ENCODE measurements around the gene DAB2.

DAB2 gene

DNA sequence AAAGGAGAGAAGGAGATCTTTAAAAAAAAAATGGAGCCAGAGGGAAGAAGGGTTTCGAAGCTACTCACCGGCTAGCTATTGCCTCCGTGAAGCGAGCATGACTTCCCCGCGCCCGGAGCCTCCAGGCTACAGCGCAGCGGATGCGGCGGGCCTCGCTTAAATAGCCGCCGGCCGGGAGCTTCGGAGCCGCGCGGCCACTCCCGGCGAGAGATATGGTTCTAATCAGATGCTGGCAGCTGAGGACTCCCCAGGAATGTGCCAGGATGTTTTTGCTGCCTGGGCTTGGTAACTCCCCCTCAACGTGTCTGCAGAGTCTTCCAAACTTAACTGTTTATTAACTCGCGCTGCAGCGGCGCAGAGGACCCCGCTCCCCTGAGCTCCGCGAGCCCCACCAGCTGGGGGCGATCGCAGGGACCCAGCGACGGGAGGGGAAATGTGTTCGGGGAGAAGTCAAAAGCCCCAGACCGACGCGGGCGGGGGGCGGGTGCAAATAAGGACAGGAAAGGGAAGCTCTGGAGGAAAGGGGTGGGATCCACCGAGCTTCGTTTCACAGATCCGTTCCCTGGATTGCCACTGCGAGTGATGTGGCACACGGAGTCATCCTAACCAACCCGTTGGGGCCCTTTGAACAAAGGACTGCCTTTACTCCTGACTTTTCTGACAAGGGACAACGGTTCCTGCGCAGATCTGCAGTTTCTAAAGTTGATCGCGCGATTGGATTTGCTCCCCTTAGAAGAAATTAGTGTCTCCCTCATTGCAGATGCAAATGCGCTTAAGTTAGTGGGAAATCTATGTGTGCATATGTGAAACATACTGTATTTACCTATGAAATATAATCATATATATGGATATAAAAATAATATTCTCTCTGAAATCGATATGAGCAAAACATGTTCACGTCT is at the start of gene DAB2:
TSS of gene DAB2 (minus strand) at position 245 of the 902 bp plus-strand sequence. CDS start 30,660 bp downstream, outside the sequence.
- DNase-seq = no peak

GRCh38 chr5:39473156-39473775 is 48.5 kb upstream of the DAB2 start:
- DNase-seq = no peak

GRCh38 chr5:39471836-39472508 is 47.2 kb upstream of the DAB2 start:
- no peak for DNase-seq

DNA sequence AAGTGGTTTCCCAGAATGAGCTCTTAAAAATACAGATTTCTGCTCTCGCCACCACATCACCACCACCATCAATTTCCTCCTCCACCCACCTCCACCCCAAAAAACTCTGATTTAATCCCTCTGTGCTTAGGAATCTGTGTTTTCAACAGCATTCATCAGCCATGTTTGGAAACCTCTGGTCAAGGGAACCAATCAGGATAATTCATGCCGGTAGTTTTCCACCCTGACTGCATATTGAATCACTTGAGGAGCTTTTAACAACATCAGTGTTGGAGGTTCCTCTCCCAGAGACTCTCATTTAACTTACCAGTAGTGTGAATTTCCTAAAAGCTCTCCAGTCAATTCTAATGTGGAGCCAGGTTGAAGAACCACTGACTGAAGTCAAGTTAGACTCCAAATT is 46.0 kb upstream of the DAB2 start:
- no peak for DNase-seq

DNA sequence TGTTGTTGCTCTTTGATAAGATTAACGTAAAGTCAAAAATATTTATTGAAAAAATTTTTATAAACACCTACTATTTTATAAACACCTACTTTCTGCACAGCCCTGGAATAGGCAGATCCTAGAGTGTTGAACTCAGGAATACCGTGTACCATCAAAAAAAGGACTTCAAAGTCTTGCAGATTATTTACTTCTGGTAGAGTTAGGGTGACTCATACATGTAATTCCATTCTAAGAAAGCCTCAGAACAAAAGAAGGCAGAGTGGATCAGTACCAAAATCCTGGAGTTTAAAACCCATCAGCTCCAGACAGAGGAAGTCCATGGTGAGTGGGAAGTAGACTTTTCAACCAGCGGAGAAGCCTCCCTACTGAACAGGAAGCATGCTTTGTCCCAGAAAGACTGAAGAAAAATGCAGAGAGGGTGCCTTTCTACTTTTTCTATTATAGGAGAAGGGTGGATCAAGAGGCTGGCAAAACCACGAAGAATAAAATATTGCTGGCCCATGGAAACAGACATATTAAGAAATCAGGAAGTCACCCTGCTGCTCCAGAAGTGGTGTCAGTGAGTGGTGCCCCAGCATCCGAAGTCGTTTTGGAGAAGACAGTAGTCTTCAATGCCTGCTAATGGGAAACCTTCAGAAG is 45.1 kb upstream of the DAB2 start:
- DNase-seq = no peak

DNA sequence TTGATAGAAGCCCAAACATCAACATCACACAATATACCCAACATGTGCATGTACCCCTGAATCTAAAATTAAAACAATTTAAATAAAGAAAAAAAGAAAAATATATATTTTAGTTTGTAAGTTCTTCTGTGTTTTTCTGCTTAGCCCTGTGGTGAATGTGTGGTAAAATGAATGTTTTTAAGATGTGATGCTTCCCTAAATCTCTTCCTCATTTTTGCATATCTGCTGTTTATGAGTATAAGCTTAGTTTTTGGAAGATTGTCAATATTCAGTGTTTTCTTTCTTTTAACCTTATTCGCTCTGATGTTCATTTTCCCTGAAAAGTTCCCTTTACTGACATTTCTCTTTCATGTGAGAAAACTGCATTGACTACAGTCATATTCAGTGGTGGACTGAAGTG is 44.4 kb upstream of the DAB2 start:
- DNase-seq = no peak

DNA sequence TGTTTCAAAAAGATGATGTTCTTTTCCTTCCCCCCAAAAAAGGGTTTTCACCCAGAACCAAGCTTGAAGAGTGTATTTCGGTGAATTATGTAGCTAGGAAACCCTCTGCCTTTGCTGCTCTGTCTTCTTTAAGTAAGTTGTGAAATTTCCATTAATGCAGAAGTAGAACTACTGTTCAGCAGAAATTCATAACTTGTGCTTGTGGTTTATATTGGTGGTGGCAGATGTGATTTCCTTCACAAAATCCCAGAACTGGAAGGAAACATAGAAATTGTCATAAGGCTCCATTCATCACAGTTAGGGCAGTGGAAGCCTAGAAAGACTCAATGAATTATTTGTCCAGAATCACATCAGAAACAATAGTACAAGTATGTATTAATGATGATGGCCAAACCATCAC is 42.1 kb upstream of the DAB2 start:
- no peak for DNase-seq

- DNase-seq = no peak
These were observed 41.1 kb upstream of the DAB2 start for GRCh38 chr5:39465843-39466242.

- no peak for DNase-seq
These were observed 40.3 kb upstream of the DAB2 start for GRCh38 chr5:39465097-39465496.

DNA sequence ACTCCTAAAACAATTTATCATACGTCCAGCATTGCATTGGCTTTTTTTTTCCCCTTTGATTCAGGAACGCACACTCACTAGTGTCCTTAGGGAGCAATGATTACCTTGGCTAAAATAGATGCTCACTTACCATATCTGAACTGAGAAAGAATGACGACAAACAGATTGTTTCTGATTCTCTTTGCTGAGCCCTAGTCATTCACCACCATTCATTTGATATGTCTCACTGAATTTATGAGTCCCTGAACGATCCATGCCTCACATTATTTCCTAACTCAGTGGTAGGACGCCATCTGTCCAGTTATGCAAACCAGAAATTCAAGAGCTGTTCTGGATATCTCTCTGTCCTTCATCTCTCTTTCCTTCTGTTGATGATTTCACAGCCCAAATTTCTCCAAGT is 39.3 kb upstream of the DAB2 start:
- DNase-seq = no peak

GRCh38 chr5:39462211-39462610 is 37.4 kb upstream of the DAB2 start:
- DNase-seq = no peak

- no peak for DNase-seq
These were observed 36.4 kb upstream of the DAB2 start for GRCh38 chr5:39461007-39461682.

GRCh38 chr5:39459907-39460306 is 35.1 kb upstream of the DAB2 start:
- DNase-seq = no peak

DNA sequence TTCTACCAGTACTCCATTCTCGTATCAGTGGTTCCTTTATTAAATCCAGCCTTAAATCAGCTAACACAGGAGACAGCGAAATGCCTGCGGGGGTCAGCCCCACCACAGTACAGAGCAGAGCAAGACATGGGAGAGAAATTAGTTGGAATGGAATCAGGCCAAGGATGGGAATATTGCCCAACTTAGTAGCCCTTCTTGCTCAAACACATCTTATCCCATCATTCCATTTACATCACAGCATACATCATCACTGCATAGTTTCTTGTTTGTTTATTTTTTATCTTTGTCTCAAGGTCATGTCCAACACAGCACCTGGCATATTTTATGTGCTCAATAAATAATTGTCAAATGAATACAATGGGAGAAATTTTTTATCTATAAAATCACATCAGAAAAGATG is 34.3 kb upstream of the DAB2 start:
- DNase-seq = no peak

GRCh38 chr5:39455645-39456044 is 30.9 kb upstream of the DAB2 start:
- DNase-seq = no peak

- DNase-seq = no peak
These were observed 28.8 kb upstream of the DAB2 start for GRCh38 chr5:39453606-39454005.

GRCh38 chr5:39452846-39453245 is 28.1 kb upstream of the DAB2 start:
- DNase-seq = no peak

DNA sequence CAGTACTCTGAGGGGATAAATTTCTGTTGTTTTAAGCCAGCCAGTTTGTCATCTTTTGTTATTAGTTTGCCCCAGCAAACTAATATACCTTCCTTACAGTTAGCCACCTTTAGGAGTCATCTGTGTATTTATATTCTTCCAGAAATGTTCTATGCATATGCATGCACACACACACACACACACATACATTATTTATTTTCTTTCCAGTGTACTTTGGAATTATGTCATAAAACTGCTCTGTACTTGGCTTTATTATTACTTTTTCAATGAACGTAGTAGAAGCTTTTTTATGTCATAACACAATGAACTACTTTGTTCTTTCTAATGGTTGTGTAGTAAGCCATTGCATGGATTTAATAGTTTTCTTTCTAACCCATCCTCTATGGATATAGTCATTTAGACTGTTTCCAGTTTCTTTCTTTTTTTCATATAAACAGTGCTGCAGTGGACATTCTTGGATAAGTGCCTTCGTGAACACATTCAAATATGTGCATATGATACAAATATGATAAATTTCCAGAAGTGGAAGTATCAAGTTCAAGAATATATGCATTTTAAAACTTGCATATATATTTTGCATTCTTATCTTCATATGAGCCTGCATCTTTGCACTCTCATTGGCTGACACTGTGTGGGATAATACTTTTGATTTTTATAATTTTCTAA is 26.6 kb upstream of the DAB2 start:
- DNase-seq = no peak

GRCh38 chr5:39450487-39450886 is 25.7 kb upstream of the DAB2 start:
- no peak for DNase-seq

DNA sequence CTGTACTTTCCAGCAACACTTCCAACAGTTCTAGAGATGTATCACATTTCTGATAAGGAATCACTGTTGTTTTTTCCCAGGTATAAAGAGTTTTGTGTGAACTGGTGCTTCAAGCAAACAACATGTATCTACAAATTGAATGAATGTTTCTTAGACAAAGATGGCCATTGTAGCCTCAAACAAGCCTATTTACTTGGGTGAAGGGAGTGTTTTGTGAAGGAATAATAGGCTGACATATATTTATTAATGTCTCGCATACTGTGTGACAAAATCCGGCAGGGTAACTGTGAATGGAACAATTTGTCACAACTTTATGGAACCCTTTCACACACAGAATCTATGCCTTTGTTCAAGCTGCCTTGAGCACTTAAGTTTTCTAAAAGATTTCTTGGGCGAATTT is 24.8 kb upstream of the DAB2 start:
- DNase-seq = no peak

GRCh38 chr5:39448506-39449128 is 23.8 kb upstream of the DAB2 start:
- no peak for DNase-seq

- no peak for DNase-seq
These were observed 23.2 kb upstream of the DAB2 start for GRCh38 chr5:39447968-39448367.

Measured in COR-L47 (cell line).